Activated naive CD8-positive, alpha-beta T cell treated with anti-CD3 and anti-CD28 coated beads, Interleukin-2, amount 10 ng/mL, durations not matched to agents 7 days and 5 days (primary cell): ENCODE data around the gene TANGO6. TPM values are rescaled to one million over a fixed set of nuclear protein-coding genes. Genes with fewer than 3 reads are reported as not detected.
"Not testable (repeated sequence)": the region's sequence is repeated elsewhere in the genome, so short reads cannot be mapped to it uniquely, and the experiment has no call there.

Experiments used
- ATAC-seq: fragments of 150-1000 bp; cut with Tn5 transposase; one replicate; pipeline ENCODE4 v1.10.0; 2021; ENCODE audit warnings: low read depth, moderate library complexity
- POLR2A ChIA-PET: fragments of 350-600 bp; sonication (Branson Sonifier 250); formaldehyde crosslinking; loops from one replicate; lab custom pipeline; 2021; ENCODE audit warnings: antibody characterized with exemption; lab: Charles Lee
- DNase-seq: peaks from one replicate; pipeline ENCODE4 v3.0.0; 2021
- H3K27ac Mint-ChIP-seq: one replicate; pipeline ENCODE4 v1.8.0; 2022; ENCODE audit warnings: mild to moderate bottlenecking, mixed read lengths
- H3K27me3 Mint-ChIP-seq: one replicate; pipeline ENCODE4 v1.8.0; 2022; ENCODE audit warnings: mild to moderate bottlenecking, moderate library complexity, mixed read lengths
- H3K36me3 Mint-ChIP-seq: one replicate; pipeline ENCODE4 v1.8.0; 2021; ENCODE audit warnings: mild to moderate bottlenecking, mixed read lengths
- H3K4me1 Mint-ChIP-seq: one replicate; pipeline ENCODE4 v1.8.0; 2021; ENCODE audit warnings: mixed read lengths
- H3K4me3 Mint-ChIP-seq: one replicate; pipeline ENCODE4 v1.8.0; 2022; ENCODE audit warnings: mild to moderate bottlenecking, moderate library complexity, mixed read lengths
- H3K9me3 Mint-ChIP-seq: one replicate; pipeline ENCODE4 v1.8.0; 2021; ENCODE audit warnings: mixed read lengths
- total RNA-seq, 2 experiments: library from RNA; stranded (reverse); gene quantifications; one replicate each; pipeline ENCODE4 v1.2.3, GENCODE V29; 2021

The TANGO6 gene
- total RNA-seq, 2 experiments from 2014 or later: 29.2 to 29.7 TPM

DNA sequence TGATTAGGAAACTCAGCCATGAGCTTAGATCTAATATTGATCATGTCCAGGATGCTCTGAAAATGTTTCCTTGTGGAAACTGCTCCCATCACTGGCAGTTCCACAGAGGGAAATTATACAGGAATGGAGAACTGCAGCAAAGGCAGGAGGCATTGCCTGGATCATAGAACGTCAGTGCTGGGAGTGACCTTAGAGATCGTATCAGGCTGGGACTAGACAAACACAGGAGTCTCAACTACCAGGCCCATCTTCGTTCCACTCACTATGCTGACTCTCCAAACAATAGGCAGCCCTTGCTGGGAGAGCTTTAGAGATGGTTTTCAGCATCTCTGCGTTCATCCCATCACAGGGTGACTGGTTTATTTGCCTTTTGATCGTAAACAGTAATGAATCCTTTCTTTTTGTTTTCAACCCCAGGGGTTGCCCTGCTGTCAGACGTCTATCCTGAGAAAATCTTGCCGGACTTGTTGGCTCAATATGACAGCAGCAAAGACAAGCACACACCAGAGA lies 130.3 kb downstream of the TANGO6 start:
- no peak for ATAC-seq
- POLR2A ChIA-PET: no interaction called here
- H3K4me3 Mint-ChIP-seq: no peak overlapping the region
- peaks cover 7% of the 10 kb centered on the region for H3K4me1 Mint-ChIP-seq
- DNase-seq: no peak
- H3K9me3 Mint-ChIP-seq: no peaks in the 10 kb centered on the region
- no peaks in the 10 kb centered on the region for H3K27me3 Mint-ChIP-seq
- peaks cover 24% of the 10 kb centered on the region for H3K36me3 Mint-ChIP-seq
- H3K27ac Mint-ChIP-seq: no peak overlapping the region

- Mint-ChIP-seq H3K27ac (no peak overlapping the region), H3K27me3 (no peaks in the 10 kb centered on the region), H3K36me3 (peaks cover 23% of the 10 kb centered on the region), H3K9me3 (no peaks in the 10 kb centered on the region), H3K4me1 (no peaks in the 10 kb centered on the region), H3K4me3 (no peak overlapping the region)
- POLR2A ChIA-PET: no interaction called here
- ATAC-seq (no peak), DNase-seq (no peak)
These were observed 135.1 kb downstream of the TANGO6 start for GRCh38 chr16:68978303-68978954.

- no peak for ATAC-seq
- DNase-seq: no peak
- Mint-ChIP-seq H3K4me1 (no peaks in the 10 kb centered on the region), H3K9me3 (no peaks in the 10 kb centered on the region), H3K36me3 (peaks cover 13% of the 10 kb centered on the region), H3K27ac (no peak overlapping the region), H3K27me3 (no peaks in the 10 kb centered on the region), H3K4me3 (no peak overlapping the region)
- POLR2A ChIA-PET: no interaction called here
These were observed 137.5 kb downstream of the TANGO6 start for GRCh38 chr16:68980695-68981315.

DNA sequence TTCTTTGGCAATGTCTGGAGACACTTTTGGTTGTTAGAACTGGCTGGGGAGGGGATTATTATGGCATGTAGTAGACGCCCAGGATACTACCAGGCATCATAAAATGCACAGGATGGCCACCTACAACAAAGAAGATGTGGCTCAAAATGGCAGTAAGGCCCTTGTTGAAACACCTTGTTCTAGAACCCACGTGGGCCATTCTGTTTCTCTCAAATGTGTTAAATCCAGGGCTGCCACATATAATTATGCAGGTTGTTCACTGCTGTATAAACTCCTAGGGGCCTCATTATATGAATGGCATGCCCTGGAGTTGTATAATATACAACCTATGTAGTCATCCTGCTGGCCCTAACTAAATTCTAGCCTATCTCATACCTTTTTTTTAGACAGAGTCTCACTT lies 138.6 kb downstream of the TANGO6 start:
- Mint-ChIP-seq H3K36me3 (peaks cover 10% of the 10 kb centered on the region), H3K9me3 (no peaks in the 10 kb centered on the region), H3K27me3 (no peaks in the 10 kb centered on the region), H3K4me1 (no peaks in the 10 kb centered on the region), H3K4me3 (no peak overlapping the region), H3K27ac (no peak overlapping the region)
- POLR2A ChIA-PET: no interaction called here
- ATAC-seq: no peak
- no peak for DNase-seq

DNA sequence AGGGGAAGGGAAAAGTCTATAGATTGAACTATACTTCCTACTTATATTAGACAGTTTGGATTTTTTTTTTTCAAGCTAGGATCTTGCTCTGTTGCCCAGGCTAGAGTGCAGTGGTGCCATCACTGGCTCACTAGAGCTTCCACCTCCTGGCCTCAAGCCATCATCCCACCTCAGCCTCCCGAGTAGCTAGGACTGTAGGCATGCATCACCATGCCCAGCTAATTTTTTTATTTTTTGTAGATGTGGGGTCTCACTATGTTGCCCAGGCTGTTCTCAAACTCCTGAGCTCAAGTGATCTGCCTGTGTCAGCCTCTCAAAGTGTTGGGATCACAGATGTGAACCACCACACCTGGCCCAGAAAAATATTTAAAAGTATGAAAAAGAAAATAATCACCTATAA lies 141.1 kb downstream of the TANGO6 start:
- H3K27me3 Mint-ChIP-seq: no peaks in the 10 kb centered on the region
- POLR2A ChIA-PET: no interaction called here
- no peaks in the 10 kb centered on the region for H3K9me3 Mint-ChIP-seq
- H3K36me3 Mint-ChIP-seq: peaks cover 7% of the 10 kb centered on the region
- no peak for ATAC-seq
- H3K4me3 Mint-ChIP-seq: no peak overlapping the region
- H3K27ac Mint-ChIP-seq: no peak overlapping the region
- no peak for DNase-seq
- H3K4me1 Mint-ChIP-seq: peaks cover 1% of the 10 kb centered on the region

GRCh38 chr16:68985268-68985667 lies 141.9 kb downstream of the TANGO6 start:
- DNase-seq (no peak), ATAC-seq (no peak)
- POLR2A ChIA-PET: no interaction called here
- Mint-ChIP-seq H3K9me3 (no peaks in the 10 kb centered on the region), H3K36me3 (peaks cover 5% of the 10 kb centered on the region), H3K27ac (no peak overlapping the region), H3K27me3 (no peaks in the 10 kb centered on the region), H3K4me1 (peaks cover 1% of the 10 kb centered on the region), H3K4me3 (no peak overlapping the region)

- POLR2A ChIA-PET: no interaction called here
- no peak overlapping the region for H3K4me3 Mint-ChIP-seq
These were observed 142.5 kb downstream of the TANGO6 start for GRCh38 chr16:68985855-68986254.

DNA sequence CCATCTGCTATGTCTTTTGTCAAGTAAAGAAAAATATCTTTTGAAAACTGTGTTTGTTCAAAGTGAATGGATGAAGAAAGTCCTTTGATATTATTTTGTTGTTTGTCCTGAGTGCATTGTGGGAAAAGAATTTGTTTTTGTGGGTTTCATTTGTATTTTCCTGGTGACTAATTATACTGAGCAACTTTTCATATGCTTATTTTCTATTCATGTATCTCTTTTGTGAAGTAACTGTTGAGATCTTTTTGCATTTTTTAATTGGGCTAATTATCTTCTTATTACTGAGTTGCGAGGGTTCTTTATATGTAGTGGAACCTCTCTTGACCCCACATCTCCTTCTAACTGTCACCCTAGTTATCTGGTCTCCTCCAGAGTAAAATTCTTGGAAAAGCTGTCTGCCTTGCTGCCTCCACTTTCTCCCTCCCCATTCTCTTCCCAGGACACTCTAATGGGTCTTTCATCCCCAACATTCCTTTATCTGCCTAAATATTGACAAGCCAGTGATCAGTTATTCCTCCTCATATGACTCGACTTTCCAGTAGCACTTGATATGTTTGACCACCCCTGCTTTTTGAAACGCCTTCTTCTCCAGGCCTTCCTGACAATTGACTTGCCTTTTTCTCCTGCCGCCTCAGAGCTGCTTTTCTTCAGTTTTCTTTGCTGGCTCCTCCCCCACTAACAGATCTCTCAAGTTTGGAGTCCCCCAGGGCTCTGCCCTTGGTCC lies 144.6 kb downstream of the TANGO6 start:
- H3K4me1 Mint-ChIP-seq: peaks cover 1% of the 10 kb centered on the region
- no peak overlapping the region for H3K4me3 Mint-ChIP-seq
- POLR2A ChIA-PET: no interaction called here
- no peaks in the 10 kb centered on the region for H3K9me3 Mint-ChIP-seq
- peaks cover 9% of the 10 kb centered on the region for H3K36me3 Mint-ChIP-seq
- H3K27ac Mint-ChIP-seq: no peak overlapping the region
- no peak for ATAC-seq
- no peaks in the 10 kb centered on the region for H3K27me3 Mint-ChIP-seq
- DNase-seq: no peak

More at GRCh38 chr16:68985855-68986254, 142.5 kb downstream of the TANGO6 start:
- H3K9me3 Mint-ChIP-seq: no peaks in the 10 kb centered on the region
- no peak for ATAC-seq
- DNase-seq: no peak
- H3K27ac Mint-ChIP-seq: no peak overlapping the region
- no peaks in the 10 kb centered on the region for H3K27me3 Mint-ChIP-seq
- H3K36me3 Mint-ChIP-seq: peaks cover 6% of the 10 kb centered on the region
- H3K4me1 Mint-ChIP-seq: peaks cover 1% of the 10 kb centered on the region

- peaks cover 13% of the 10 kb centered on the region for H3K36me3 Mint-ChIP-seq
- H3K27me3 Mint-ChIP-seq, H3K4me1 Mint-ChIP-seq, H3K4me3 Mint-ChIP-seq, POLR2A ChIA-PET, H3K9me3 Mint-ChIP-seq, H3K27ac Mint-ChIP-seq, DNase-seq, ATAC-seq: not testable (repeated sequence)
These were observed 147.0 kb downstream of the TANGO6 start for GRCh38 chr16:68990172-68990845.

DNA sequence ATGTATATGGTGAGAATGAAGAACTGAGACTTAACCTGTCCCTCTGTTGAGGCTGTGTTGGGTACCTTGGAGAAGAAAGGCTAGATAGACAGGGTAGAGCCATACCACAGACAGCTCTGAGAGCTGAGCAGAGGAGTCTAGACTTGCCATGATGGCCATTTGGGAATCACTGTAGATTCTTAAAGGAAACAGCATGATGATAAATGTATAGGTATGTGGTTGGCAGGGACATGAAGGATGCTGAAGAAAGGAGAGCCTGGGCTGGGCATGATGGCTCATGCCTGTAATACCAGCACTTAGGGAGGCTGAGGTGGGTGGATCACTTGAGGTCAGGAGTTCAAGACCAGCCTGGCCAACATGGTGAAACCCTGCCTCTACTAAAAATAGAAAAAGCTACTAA lies 147.7 kb downstream of the TANGO6 start:
- DNase-seq (no peak), ATAC-seq (no peak)
- peaks cover 13% of the 10 kb centered on the region for H3K36me3 Mint-ChIP-seq
- H3K27ac Mint-ChIP-seq: no peak overlapping the region
- no peak overlapping the region for H3K4me3 Mint-ChIP-seq
- H3K9me3 Mint-ChIP-seq: no peaks in the 10 kb centered on the region
- H3K27me3 Mint-ChIP-seq: no peaks in the 10 kb centered on the region
- POLR2A ChIA-PET: no interaction called here
- H3K4me1 Mint-ChIP-seq: peaks cover 1% of the 10 kb centered on the region

- no peak overlapping the region for H3K27ac Mint-ChIP-seq
- H3K4me3 Mint-ChIP-seq: no peak overlapping the region
- DNase-seq (no peak), ATAC-seq (no peak)
- POLR2A ChIA-PET: no interaction called here
- peaks cover 1% of the 10 kb centered on the region for H3K4me1 Mint-ChIP-seq
- H3K27me3 Mint-ChIP-seq: no peaks in the 10 kb centered on the region
- H3K9me3 Mint-ChIP-seq: no peaks in the 10 kb centered on the region
- H3K36me3 Mint-ChIP-seq: peaks cover 15% of the 10 kb centered on the region
These were observed 149.2 kb downstream of the TANGO6 start for GRCh38 chr16:68992521-68992920.

DNA sequence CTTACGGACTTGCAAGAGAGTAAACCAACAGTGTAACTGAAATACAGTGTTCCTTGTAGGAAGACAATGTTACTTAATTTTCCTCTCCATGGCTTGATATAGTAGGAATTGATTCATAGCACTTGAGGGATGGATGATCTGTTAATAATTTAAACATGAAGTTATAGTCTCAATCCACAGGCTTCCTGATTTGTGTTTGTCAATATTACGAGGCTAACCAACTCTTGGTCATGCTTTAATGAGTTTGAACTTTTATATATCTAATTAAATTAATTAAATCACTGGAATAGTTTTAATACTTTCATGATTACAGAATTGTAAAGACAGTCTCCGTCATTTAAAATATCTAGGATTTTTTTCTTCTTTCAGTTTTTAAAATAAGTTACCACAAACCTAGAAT lies 150.1 kb downstream of the TANGO6 start:
- H3K27me3 Mint-ChIP-seq: no peaks in the 10 kb centered on the region
- no peak overlapping the region for H3K27ac Mint-ChIP-seq
- H3K4me1 Mint-ChIP-seq: no peaks in the 10 kb centered on the region
- no peaks in the 10 kb centered on the region for H3K9me3 Mint-ChIP-seq
- H3K36me3 Mint-ChIP-seq: peaks cover 12% of the 10 kb centered on the region
- H3K4me3 Mint-ChIP-seq: no peak overlapping the region
- no peak for ATAC-seq
- POLR2A ChIA-PET: no interaction called here
- no peak for DNase-seq

DNA sequence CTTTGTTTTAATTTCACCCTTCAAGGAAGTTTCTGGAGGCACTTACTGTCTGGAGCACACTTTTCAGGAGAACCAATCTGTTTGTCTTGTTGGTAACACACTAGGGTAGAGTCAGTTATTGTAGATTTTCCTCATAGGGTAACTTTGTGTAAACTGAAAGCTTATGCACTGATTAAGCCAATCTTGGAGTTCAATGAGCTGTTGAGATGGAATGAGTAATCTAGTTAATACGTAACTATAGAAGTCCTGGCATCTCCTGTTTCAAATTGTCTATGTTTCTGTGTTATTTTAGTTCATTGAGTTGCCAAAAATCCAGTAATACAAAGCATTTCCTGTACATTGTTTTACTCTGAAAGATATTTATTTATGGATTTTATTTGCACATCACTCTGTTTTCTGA lies 150.6 kb downstream of the TANGO6 start:
- no peak overlapping the region for H3K27ac Mint-ChIP-seq
- peaks cover 12% of the 10 kb centered on the region for H3K36me3 Mint-ChIP-seq
- no peaks in the 10 kb centered on the region for H3K4me1 Mint-ChIP-seq

More for the DNA sequence above, 150.6 kb downstream of the TANGO6 start:
- POLR2A ChIA-PET: no interaction called here
- ATAC-seq: no peak
- Mint-ChIP-seq H3K4me3 (no peak overlapping the region), H3K9me3 (no peaks in the 10 kb centered on the region), H3K27me3 (no peaks in the 10 kb centered on the region)
- DNase-seq: no peak
